Neuronal stem cell (in vitro differentiated cells): ENCODE data around the gene TDRD12.
"Not testable (repeated sequence)": the region's sequence is repeated elsewhere in the genome, so short reads cannot be mapped to it uniquely, and the experiment has no call there.

Source experiments
- DNase-seq: peaks from one replicate; pipeline ENCODE4 v3.0.0-alpha.2; 2013; ENCODE audit warnings: low spot score
- H2AFZ ChIP-seq: one replicate; pipeline ENCODE4 v1.6.1; 2013; ENCODE audit warnings: mild to moderate bottlenecking, low read length, inconsistent platforms
- H2AK5ac ChIP-seq: 2 replicates; pipeline ENCODE4 v1.6.1; 2013; ENCODE audit warnings: low read depth, mild to moderate bottlenecking, inconsistent platforms, low read length, moderate library complexity, mixed read lengths
- H2BK120ac ChIP-seq: 2 replicates; pipeline ENCODE4 v1.6.1; 2013; ENCODE audit warnings: low read depth, mild to moderate bottlenecking, inconsistent platforms, low read length, moderate library complexity, mixed read lengths
- H2BK12ac ChIP-seq: one replicate; pipeline ENCODE4 v1.6.1; 2013; ENCODE audit warnings: low read length, inconsistent platforms
- H2BK15ac ChIP-seq: 2 replicates; pipeline ENCODE4 v1.6.1; 2013; ENCODE audit warnings: mild to moderate bottlenecking, low read length, inconsistent platforms, mixed read lengths
- H2BK5ac ChIP-seq: one replicate; pipeline ENCODE4 v1.6.1; 2013; ENCODE audit warnings: inconsistent platforms, mild to moderate bottlenecking, low read length, moderate library complexity
- H3K14ac ChIP-seq: one replicate; pipeline ENCODE4 v1.6.1; 2013; ENCODE audit warnings: low read length, inconsistent platforms
- H3K18ac ChIP-seq: 2 replicates; pipeline ENCODE4 v1.6.1; 2013; ENCODE audit warnings: low read length, inconsistent platforms
- H3K23ac ChIP-seq: 2 replicates; pipeline ENCODE4 v1.6.1; 2013; ENCODE audit warnings: low read depth, mild to moderate bottlenecking, mixed read lengths, low read length, inconsistent platforms; ENCODE audit not compliant: poor library complexity
- H3K27ac ChIP-seq: replicated peaks from 3 replicates; pipeline ENCODE4 v1.5.1; 2013; ENCODE audit warnings: low read length, inconsistent platforms
- H3K27me3 ChIP-seq, 3 experiments: 2 replicates each; pipeline ENCODE4 v1.6.1; 2013; ENCODE audit warnings: low read length in 3 of 3, mild to moderate bottlenecking in 2 of 3, inconsistent platforms in 1 of 3, low read depth in 1 of 3, mixed read lengths in 1 of 3, moderate library complexity in 1 of 3; ENCODE audit not compliant: control insufficient read depth in 3 of 3, insufficient read depth in 3 of 3
- H3K36me3 ChIP-seq, 2 donors: replicated peaks in 1 of 2; 2 replicates each; pipeline ENCODE4 v1.6.1; 2013; ENCODE audit warnings: low read length in 2 of 2; ENCODE audit not compliant: control insufficient read depth in 2 of 2, insufficient read depth in 2 of 2
- H3K4ac ChIP-seq: 2 replicates; pipeline ENCODE4 v1.6.1; 2013; ENCODE audit warnings: inconsistent platforms, mild to moderate bottlenecking, low read length, moderate library complexity
- H3K4me1 ChIP-seq, 2 donors: 1 replicate in 1 of 2; 2 replicates in 1 of 2; pipeline ENCODE4 v1.6.1; 2013; ENCODE audit warnings: low read length in 2 of 2, low read depth in 1 of 2; ENCODE audit not compliant: control insufficient read depth in 2 of 2, insufficient read depth in 1 of 2
- H3K4me2 ChIP-seq: one replicate; pipeline ENCODE4 v1.6.1; 2013; ENCODE audit warnings: mild to moderate bottlenecking, low read length, inconsistent platforms; ENCODE audit not compliant: insufficient read depth, poor library complexity, severe bottlenecking
- H3K4me3 ChIP-seq, 2 donors: 2 replicates each; pipeline ENCODE4 v1.5.1; 2013; ENCODE audit warnings: low read length in 2 of 2, mild to moderate bottlenecking in 2 of 2, inconsistent platforms in 1 of 2, moderate library complexity in 1 of 2
- H3K79me1 ChIP-seq: one replicate; pipeline ENCODE4 v1.6.1; 2013; ENCODE audit warnings: low read depth, mild to moderate bottlenecking, inconsistent platforms, low read length, moderate library complexity
- H3K9ac ChIP-seq: one replicate; pipeline ENCODE4 v1.6.1; 2013; ENCODE audit warnings: mild to moderate bottlenecking, low read depth, low read length, inconsistent platforms; ENCODE audit not compliant: poor library complexity
- H3K9me3 ChIP-seq, 2 donors: replicated peaks in 1 of 2; 2 replicates each; pipeline versions ENCODE3 to v1.6.1; 2013; ENCODE audit warnings: low read length in 2 of 2, mild to moderate bottlenecking in 2 of 2, inconsistent platforms in 1 of 2, low read depth in 1 of 2, mixed read lengths in 1 of 2, moderate library complexity in 1 of 2; ENCODE audit not compliant: control insufficient read depth in 2 of 2, insufficient read depth in 1 of 2
- H4K8ac ChIP-seq: one replicate; pipeline ENCODE4 v1.6.1; 2013; ENCODE audit warnings: low read depth, mild to moderate bottlenecking, inconsistent platforms, low read length, moderate library complexity
- H4K91ac ChIP-seq: one replicate; pipeline ENCODE4 v1.6.1; 2013; ENCODE audit warnings: low read length, low read depth, mild to moderate bottlenecking, inconsistent platforms; ENCODE audit not compliant: poor library complexity
- WGBS, 2 donors: extraction: QIAGEN DNeasy Blood & Tissue Kit; methylation state at CpG; one replicate each; pipeline ENCODE4 v1.1.7; 2013; ENCODE audit warnings: missing lambda C conversion rate in 2 of 2, mixed read lengths in 1 of 2; ENCODE audit not compliant: insufficient read length in 2 of 2, insufficient replicate concordance in 1 of 2; ENCODE audit errors: extremely low coverage in 2 of 2; 5-methylcytosine and 5-hydroxymethylcytosine counted together

TDRD12 gene

GRCh38 chr19:32852216-32852615 lies 132.6 kb downstream of the TDRD12 start:
- H3K18ac ChIP-seq: no peak overlapping the region
- DNase-seq: no peak
- no peak overlapping the region for H3K4me3 ChIP-seq
- H2BK12ac ChIP-seq: no peak overlapping the region
- H4K8ac ChIP-seq: peak overlapping the region; percentile 82
- no peak overlapping the region for H3K27ac ChIP-seq
- no peak overlapping the region for H2AK5ac ChIP-seq
- H4K91ac ChIP-seq: no peak overlapping the region
- no peaks in the 10 kb centered on the region for H3K4me1 ChIP-seq
- H3K79me1 ChIP-seq: no peaks in the 10 kb centered on the region
- no peak overlapping the region for H3K23ac ChIP-seq
- no peak overlapping the region for H2BK15ac ChIP-seq
- H3K27me3 ChIP-seq: no peaks in the 10 kb centered on the region
- H2BK5ac ChIP-seq: no peak overlapping the region
- no peak overlapping the region for H3K4ac ChIP-seq
- H3K4me2 ChIP-seq: no peak overlapping the region
- H3K9ac ChIP-seq: no peak overlapping the region
- no peak overlapping the region for H2AFZ ChIP-seq
- H3K14ac ChIP-seq: no peak overlapping the region
- no peaks in the 10 kb centered on the region for H3K9me3 ChIP-seq
- no peak overlapping the region for H2BK120ac ChIP-seq
- H3K36me3 ChIP-seq: no peaks in the 10 kb centered on the region
- WGBS, 2 donors: no CpG with 5 or more reads among the region's 6 CpGs

DNA sequence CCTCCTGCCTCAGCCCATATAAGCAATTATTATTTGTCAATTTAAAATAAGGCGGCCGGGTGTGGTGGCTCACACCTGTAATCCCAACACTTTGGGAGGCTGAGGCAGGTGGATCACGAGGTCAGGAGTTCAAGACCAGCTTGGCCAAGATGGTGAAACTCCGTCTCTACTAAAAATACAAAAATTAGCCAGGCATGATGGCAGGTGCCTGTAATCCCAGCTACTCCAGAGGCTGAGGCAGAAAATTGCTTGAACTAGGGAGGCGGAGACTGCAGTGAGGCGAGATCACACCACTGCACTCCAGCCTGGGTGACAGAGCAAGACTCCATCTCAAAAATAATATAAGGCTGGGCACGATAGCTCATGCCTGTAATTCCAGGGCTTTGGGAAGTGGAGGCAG lies 137.3 kb downstream of the TDRD12 start:
- H3K4ac ChIP-seq, H2BK15ac ChIP-seq, H3K27me3 ChIP-seq, H3K9me3 ChIP-seq, H3K79me1 ChIP-seq, H3K14ac ChIP-seq, H2AK5ac ChIP-seq, H3K9ac ChIP-seq, H2AFZ ChIP-seq, H2BK12ac ChIP-seq, H3K4me2 ChIP-seq, H3K23ac ChIP-seq, H3K4me3 ChIP-seq, H3K18ac ChIP-seq, H3K4me1 ChIP-seq, H4K91ac ChIP-seq, H2BK5ac ChIP-seq, H2BK120ac ChIP-seq, DNase-seq, H4K8ac ChIP-seq, H3K27ac ChIP-seq, H3K36me3 ChIP-seq: not testable (repeated sequence)
- WGBS, 2 donors: no CpG with 5 or more reads among the region's 7 CpGs

DNA sequence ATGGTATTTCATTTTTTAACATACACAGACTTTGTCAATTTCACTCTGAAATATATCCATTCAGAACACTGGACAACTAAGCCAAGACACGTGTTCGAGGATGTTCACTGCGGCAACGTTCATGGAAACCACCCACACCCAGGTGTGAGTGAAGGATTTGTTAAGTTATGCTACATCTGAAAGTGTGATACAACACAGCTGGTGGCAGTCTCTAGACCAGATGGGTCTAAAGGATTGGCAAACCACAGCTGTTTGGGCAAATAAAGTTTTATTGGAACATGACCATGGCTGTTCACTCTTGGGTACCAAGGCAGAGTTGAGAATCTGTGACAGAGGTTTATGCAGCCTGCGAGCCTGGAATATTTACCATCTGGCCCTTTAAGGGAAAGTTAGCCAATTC lies 138.0 kb downstream of the TDRD12 start:
- Histone ChIP-seq H3K9ac (no peak overlapping the region), H3K4me1 (no peaks in the 10 kb centered on the region), H2AK5ac (no peak overlapping the region), H3K36me3 (no peaks in the 10 kb centered on the region), H3K79me1 (no peaks in the 10 kb centered on the region), H2BK5ac (no peak overlapping the region), H4K8ac (no peak overlapping the region), H3K18ac (no peak overlapping the region), H3K4me3 (no peak overlapping the region), H3K9me3 (no peaks in the 10 kb centered on the region), H4K91ac (no peak overlapping the region), H3K27me3 (no peaks in the 10 kb centered on the region), H3K23ac (no peak overlapping the region), H2AFZ (no peak overlapping the region), H3K27ac (no peak overlapping the region), H2BK12ac (no peak overlapping the region), H3K14ac (no peak overlapping the region), H3K4ac (no peak overlapping the region), H2BK120ac (no peak overlapping the region), H3K4me2 (no peak overlapping the region), H2BK15ac (no peak overlapping the region)
- DNase-seq: no peak
- no CpG with 5 or more reads among the region's 5 CpGs for WGBS, 2 donors

DNA sequence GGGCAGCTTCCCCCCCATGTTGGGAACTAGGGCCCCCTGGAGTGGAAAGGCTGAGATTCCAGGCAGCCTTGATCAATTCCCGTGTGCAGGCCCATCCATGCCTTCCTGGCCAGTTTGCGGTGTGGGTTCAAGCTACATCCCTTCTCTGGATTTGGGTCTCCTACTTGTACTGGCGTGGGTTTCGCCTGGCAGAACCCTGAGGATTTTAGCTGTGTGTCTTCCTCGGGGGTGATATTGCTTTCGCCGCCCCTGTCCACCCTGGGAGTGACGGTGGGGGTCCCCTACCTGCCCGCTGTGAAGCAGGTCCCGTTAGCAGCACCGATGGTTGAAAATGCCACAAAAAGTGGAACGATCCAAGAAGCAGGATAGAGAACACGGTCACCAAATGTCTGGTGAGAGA lies 138.6 kb downstream of the TDRD12 start:
- H4K8ac ChIP-seq: no peak overlapping the region
- no peak overlapping the region for H3K9ac ChIP-seq
- WGBS, 2 donors: no CpG with 5 or more reads among the region's 13 CpGs
- H2BK12ac ChIP-seq: no peak overlapping the region
- H3K27ac ChIP-seq: no peak overlapping the region
- no peak overlapping the region for H3K4me3 ChIP-seq
- H3K23ac ChIP-seq: no peak overlapping the region
- no peaks in the 10 kb centered on the region for H3K9me3 ChIP-seq
- no peak overlapping the region for H3K18ac ChIP-seq
- H2BK120ac ChIP-seq: no peak overlapping the region
- no peaks in the 10 kb centered on the region for H3K79me1 ChIP-seq
- H3K4me2 ChIP-seq: no peak overlapping the region
- H2BK15ac ChIP-seq: no peak overlapping the region
- H3K4me1 ChIP-seq: no peaks in the 10 kb centered on the region
- no peak overlapping the region for H3K4ac ChIP-seq
- no peak for DNase-seq
- no peak overlapping the region for H4K91ac ChIP-seq
- H3K36me3 ChIP-seq: no peaks in the 10 kb centered on the region
- H3K14ac ChIP-seq: no peak overlapping the region
- no peaks in the 10 kb centered on the region for H3K27me3 ChIP-seq
- no peak overlapping the region for H2AK5ac ChIP-seq
- H2BK5ac ChIP-seq: no peak overlapping the region
- peak overlapping the region; percentile 35 for H2AFZ ChIP-seq
